Heart right ventricle (tissue), 16 donors: ENCODE results near the gene IRX4. TPM values are rescaled to one million over a fixed set of nuclear protein-coding genes. Genes with fewer than 3 reads are reported as not detected.

Source experiments
- ATAC-seq, 8 donors: fragments of 200-7000 bp; cut with Tn5 transposase; one replicate each; pipeline ENCODE4 v1.9.1; 2020; ENCODE audit warnings: mild to moderate bottlenecking in 8 of 8, moderate library complexity in 8 of 8, moderate number of reproducible peaks in 1 of 8
- DNase-seq, 2 donors: peaks; one replicate each; pipeline ENCODE4 v3.0.0-alpha.2; 2020
- H3K27ac ChIP-seq, 10 donors: fragments of 200-600 bp; sonication (generic) in 2 of 10; one replicate each; pipeline versions ENCODE4 v1.5.0 to v1.8.0; 2020 to 2022; ENCODE audit warnings: mild to moderate bottlenecking in 3 of 10
- H3K27me3 ChIP-seq, 7 donors: fragments of 200-600 bp; one replicate each; pipeline ENCODE4 v1.8.0; 2021 to 2022; ENCODE audit warnings: mild to moderate bottlenecking in 2 of 7
- H3K36me3 ChIP-seq, 9 donors: fragments of 200-600 bp; sonication (generic) in 1 of 9; one replicate each; pipeline versions ENCODE4 v1.5.0 to v1.8.0; 2020 to 2022; ENCODE audit warnings: mild to moderate bottlenecking in 2 of 9
- H3K4me1 ChIP-seq, 9 donors: fragments of 200-600 bp; sonication (generic) in 1 of 9; one replicate each; pipeline versions ENCODE4 v1.5.0 to v1.8.0; 2020 to 2022; ENCODE audit warnings: mild to moderate bottlenecking in 4 of 9
- H3K4me3 ChIP-seq, 10 donors: fragments of 200-600 bp; sonication (generic) in 2 of 10; one replicate each; pipeline versions ENCODE4 v1.5.0 to v1.8.0; 2020 to 2022; ENCODE audit warnings: mild to moderate bottlenecking in 7 of 10, moderate library complexity in 2 of 10
- H3K9me3 ChIP-seq, 11 donors: fragments of 200-600 bp in 10 of 11; sonication (generic) in 2 of 11; one replicate each; pipeline versions ENCODE4 v1.5.0 to v1.8.0; 2013 to 2022; ENCODE audit warnings: mild to moderate bottlenecking in 2 of 11, control low read depth in 1 of 11, moderate library complexity in 1 of 11
- WGBS, 2 donors: extraction: QIAGEN DNeasy Blood & Tissue Kit; methylation state at CpG; one replicate each; pipeline ENCODE4 v1.1.7; 2013; ENCODE audit warnings: inconsistent platforms in 1 of 2; 5-methylcytosine and 5-hydroxymethylcytosine counted together
- intact Hi-C, 10 donors: fragments of 100-400 bp; cut with DNase I; formaldehyde crosslinking; loops; one replicate each; pipeline versions ENCODE4 v1.11.1 to v1.14.2; 2022
- polyA plus RNA-seq, 2 donors: library from polyadenylated mRNA; stranded (reverse); fragments of 200-250 nt; gene quantifications; one replicate each; pipeline ENCODE4 v1.2.3, GENCODE V29; 2013
- total RNA-seq, 10 donors: library from RNA; stranded (reverse); fragmentation: NEBNext Ultra II Directional in 3 of 10; extraction: Animal tissue kit (Norgen Biotek cat#: 25700) in 3 of 10; gene quantifications; one replicate each; pipeline versions ENCODE4 v1.2.1 to v1.2.4, GENCODE V29; 2021 to 2023
- TF ChIP-seq, protein P1 (sequence below), 9 donors: fragments of 200-600 bp; sonication (generic) in 2 of 9; IDR thresholded peaks; one replicate each; pipeline versions ENCODE4 v1.5.0 to v1.8.0; 2021 to 2022; ENCODE audit warnings: antibody characterized with exemption in 9 of 9, mild to moderate bottlenecking in 5 of 9, moderate library complexity in 1 of 9
- donor health status: Arrhythmogenic right ventricular cardiomyopathy.
- donor health status: ischemic (EF 13 %, LVEDD 7.1; RV severe dilation, severe dysfunction).
- donor health status: healthy with polysubstance abuse.
- donor health status: DM: no; HTN: yes; CAD: no.
- donor health status: DM: no; HTN: no; CAD: no.
- donor health status: ischemic (EF 25% LVEDD 6.9; RV normal size, moderate dysfunction).
- donor health status: ischemic (EF 25% LVEDD 5.7; RV mildly dilated, moderate dysfunction).
- donor health status: healthy.
- donor health status: DM: yes; HTN: yes; CAD: no.
- donor health status: Ischemic cardiomyopathy.
- donor health status: ischemic (EF 35%, LVEDD 5.7; RV mildly dilated, moderate dysfunction).
- donor health status: nonischemic (EF 11% LVEDD 7.7; RV severe dilation, severe dysfunction).
- donor health status: DM: yes; HTN: yes; CAD: no.
- donor health status: PGD.
- donor health status: ischemic (EF 29% LVEDD 5.4; RV normal size, mild dysfunction).
- donor health status: nonischemic (EF 23%, LVEDD 6.1; RV moderate dilation, normal function).

Gene IRX4
- total and polyA plus RNA-seq, 12 donors = 6.1 to 19.1 (median 11.2) TPM

DNA sequence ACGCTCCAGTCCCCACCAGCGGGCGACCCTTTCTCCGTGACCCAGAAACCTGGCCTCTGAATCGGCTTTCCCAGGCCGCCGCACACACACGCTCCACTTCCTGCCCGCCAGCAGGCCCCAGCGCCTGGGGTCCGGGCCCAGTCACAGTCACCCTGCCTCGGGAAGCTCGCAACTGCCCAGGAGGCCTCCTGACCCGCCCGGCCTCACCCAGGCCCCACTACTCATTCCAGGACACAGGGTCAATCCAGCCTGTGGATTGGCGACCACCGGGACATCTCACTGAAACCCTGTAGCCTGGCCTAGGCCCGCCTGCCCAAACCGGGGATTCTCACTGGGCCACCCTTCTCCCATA, 2.7 kb upstream of the IRX4 start:
- WGBS, 2 donors = 7 to 9% methylated on average over 19 of the region's 19 CpGs
- Histone ChIP-seq H3K4me1 (peaks cover 0 to 33% (median 25%) of the 10 kb centered on the region in 9 donors), H3K4me3 (peak overlapping the region in 9 of 10 donors; percentile 1 to 59 (median 51)), H3K27me3 (peaks cover 7 to 98% (median 89%) of the 10 kb centered on the region in 7 donors), H3K27ac (peak overlapping the region in 5 of 10 donors; percentile 42 to 68 (median 61)), H3K36me3 (no peaks in the 10 kb centered on the region), H3K9me3 (no peaks in the 10 kb centered on the region)
- intact Hi-C loops = loop anchor here in 3 of 10 donors (5.0 to 10.0 kb wide), 3 partner anchors 42 to 81 kb away; partner anchors contain the start of gene NDUFS6 (in 3 of the 3)
- TF ChIP-seq, protein P1, sequence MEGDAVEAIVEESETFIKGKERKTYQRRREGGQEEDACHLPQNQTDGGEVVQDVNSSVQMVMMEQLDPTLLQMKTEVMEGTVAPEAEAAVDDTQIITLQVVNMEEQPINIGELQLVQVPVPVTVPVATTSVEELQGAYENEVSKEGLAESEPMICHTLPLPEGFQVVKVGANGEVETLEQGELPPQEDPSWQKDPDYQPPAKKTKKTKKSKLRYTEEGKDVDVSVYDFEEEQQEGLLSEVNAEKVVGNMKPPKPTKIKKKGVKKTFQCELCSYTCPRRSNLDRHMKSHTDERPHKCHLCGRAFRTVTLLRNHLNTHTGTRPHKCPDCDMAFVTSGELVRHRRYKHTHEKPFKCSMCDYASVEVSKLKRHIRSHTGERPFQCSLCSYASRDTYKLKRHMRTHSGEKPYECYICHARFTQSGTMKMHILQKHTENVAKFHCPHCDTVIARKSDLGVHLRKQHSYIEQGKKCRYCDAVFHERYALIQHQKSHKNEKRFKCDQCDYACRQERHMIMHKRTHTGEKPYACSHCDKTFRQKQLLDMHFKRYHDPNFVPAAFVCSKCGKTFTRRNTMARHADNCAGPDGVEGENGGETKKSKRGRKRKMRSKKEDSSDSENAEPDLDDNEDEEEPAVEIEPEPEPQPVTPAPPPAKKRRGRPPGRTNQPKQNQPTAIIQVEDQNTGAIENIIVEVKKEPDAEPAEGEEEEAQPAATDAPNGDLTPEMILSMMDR (IDR thresholded peaks at IDR 0.05) = no peak
- ATAC-seq (peak in 1 of 8 donors; percentile 3), DNase-seq (no peak)

DNA sequence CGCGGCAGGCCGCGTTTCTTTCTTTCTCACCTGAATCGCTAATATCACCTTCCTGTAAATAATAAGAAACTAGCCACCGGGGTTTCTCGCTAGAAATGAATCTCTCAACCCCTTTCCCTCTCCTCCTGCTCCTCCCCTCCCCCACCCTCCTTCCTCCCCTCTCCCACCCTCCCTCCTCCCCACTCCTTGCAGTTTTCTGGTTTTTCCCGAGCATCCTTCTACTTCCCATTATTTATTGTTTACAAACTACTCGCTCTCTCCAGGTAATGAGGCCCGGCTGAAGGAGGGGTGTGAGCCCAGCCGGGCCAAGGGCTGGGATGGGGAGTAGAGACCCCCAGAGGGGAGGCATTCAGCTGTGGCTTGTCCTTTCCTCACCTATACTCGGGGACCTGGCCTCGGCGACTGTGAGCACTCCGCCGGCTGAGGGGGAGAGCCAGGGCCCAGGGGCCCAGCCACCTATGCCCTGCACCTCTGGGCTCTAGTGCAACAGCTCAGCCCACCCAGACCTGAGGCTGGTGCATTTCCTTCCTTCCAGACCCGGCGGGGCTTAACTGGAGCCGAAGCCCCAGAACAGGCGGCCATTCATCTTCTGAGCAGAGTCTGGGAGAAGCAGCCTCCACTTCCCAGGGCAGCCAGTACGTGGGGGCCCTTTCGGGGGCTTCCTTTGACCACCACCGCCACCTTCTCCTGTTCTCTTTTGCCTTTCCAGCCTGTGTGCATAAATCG, 2.1 kb upstream of the IRX4 start:
- intact Hi-C loops = loop anchor here in 4 of 10 donors (5.0 to 10.0 kb wide), 4 partner anchors 42 to 83 kb away; partner anchors contain the start of gene NDUFS6 (in 4 of the 4)
- 17% methylated on average over 24 of the region's 24 CpGs for whole genome bisulfite sequencing, 2 donors

GRCh38 chr5:1883925-1884677, 1.4 kb upstream of the IRX4 start:
- TF ChIP-seq, protein P1 (IDR thresholded peaks at IDR 0.05) = no peak
- intact Hi-C loops = loop anchor here in 4 of 10 donors (2.0 to 10.0 kb wide), 3 partner anchors 23 to 82 kb away; partner anchors contain the start of gene NDUFS6 (in 4 of the 4)
- peak in 2 of 8 donors; percentile 1 to 11 for ATAC-seq
- Histone ChIP-seq H3K27ac (peak overlapping the region in 7 of 10 donors; percentile 35 to 75 (median 51)), H3K9me3 (no peaks in the 10 kb centered on the region), H3K4me1 (peaks cover 0 to 33% (median 25%) of the 10 kb centered on the region in 9 donors), H3K36me3 (no peaks in the 10 kb centered on the region), H3K27me3 (peaks cover 7 to 98% (median 92%) of the 10 kb centered on the region in 7 donors), H3K4me3 (peak overlapping the region; percentile 21 to 59 (median 45))
- 10 to 15% methylated on average over 39 to 49 of the region's 49 CpGs for WGBS, 2 donors
- no peak for DNase-seq

More for the DNA sequence above, 2.1 kb upstream of the IRX4 start:
- no peak for ATAC-seq
- Histone ChIP-seq H3K36me3 (no peaks in the 10 kb centered on the region), H3K9me3 (no peaks in the 10 kb centered on the region), H3K27ac (peak overlapping the region in 5 of 10 donors; percentile 42 to 68 (median 61)), H3K4me3 (peak overlapping the region in 8 of 10 donors; percentile 1 to 59 (median 48)), H3K4me1 (peaks cover 0 to 33% (median 25%) of the 10 kb centered on the region in 9 donors), H3K27me3 (peaks cover 7 to 98% (median 90%) of the 10 kb centered on the region in 7 donors)
- DNase-seq = no peak
- TF ChIP-seq, protein P1 (IDR thresholded peaks at IDR 0.05) = no peak
